ENCODE data around the gene GSN. TPM values are rescaled to one million over a fixed set of nuclear protein-coding genes. Genes with fewer than 3 reads are reported as not detected.

Gene GSN
- total RNA-seq, 1 experiment from 2014 or later = 21.9 TPM

- CTCF ChIA-PET = interaction anchor here (0.6 to 1.8 kb wide), 2 partner anchors 50 to 67 kb away, joined by 3 to 10 read pairs; no protein-coding TSS in a partner anchor
- intact Hi-C loops (cut with micrococcal nuclease) = no loop called here
- peaks cover 41% of the 10 kb centered on the region for H3K36me3 Mint-ChIP-seq (ENCODE audit: insufficient read depth, unreplicated experiment)
- H3K27me3 Mint-ChIP-seq (ENCODE audit: insufficient read depth, unreplicated experiment) = no peaks in the 10 kb centered on the region
- BruUV-seq (replicated peaks) = TSS peak; percentile 37
- POLR2A ChIA-PET = interaction anchor here (0.7 to 2.2 kb wide), 14 partner anchors 11 to 170 kb away, joined by 3 to 8 read pairs (median 5); partner anchors contain the start of gene RAB14
- no peak for TF ChIP-seq CTCF (IDR thresholded peaks at IDR 0.05; ENCODE audit: unreplicated experiment)
- peak within 1 kb of the TSS; percentile 86 for H3K4me3 Mint-ChIP-seq (ENCODE audit: unreplicated experiment)
- peaks cover 48% of the 10 kb centered on the region for H3K4me1 Mint-ChIP-seq (ENCODE audit: insufficient read depth, unreplicated experiment)
- peak; percentile 91 for DNase-seq (ENCODE audit: unreplicated experiment)
- peak within 1 kb of the TSS; percentile 92 for H3K27ac Mint-ChIP-seq (ENCODE audit: low read depth, unreplicated experiment)
- H3K9me3 Mint-ChIP-seq (ENCODE audit: unreplicated experiment) = peaks cover 8% of the 10 kb centered on the region
Measured at GRCh38 chr9:121369595-121370265, 101.8 kb downstream of the GSN start, which contains the start of gene STOM. TSS of gene STOM (minus strand) at chr9:121370250. CDS start at chr9:121370187, 63 bp downstream.

- no peaks in the 10 kb centered on the region for H3K27me3 Mint-ChIP-seq (ENCODE audit: insufficient read depth, unreplicated experiment)
- TF ChIP-seq CTCF (IDR thresholded peaks at IDR 0.05; ENCODE audit: unreplicated experiment) = no peak
- peaks cover 8% of the 10 kb centered on the region for H3K9me3 Mint-ChIP-seq (ENCODE audit: unreplicated experiment)
- no TSS peak for BruUV-seq (replicated peaks)
- no peak overlapping the region for H3K4me3 Mint-ChIP-seq (ENCODE audit: unreplicated experiment)
- H3K4me1 Mint-ChIP-seq (ENCODE audit: insufficient read depth, unreplicated experiment) = peaks cover 45% of the 10 kb centered on the region
- DNase-seq (ENCODE audit: unreplicated experiment) = no peak
- CTCF ChIA-PET = interaction anchor here (0.6 to 8.8 kb wide), 7 partner anchors 22 to 461 kb away, joined by 3 to 133 read pairs (median 3); no protein-coding TSS in a partner anchor
- H3K27ac Mint-ChIP-seq (ENCODE audit: low read depth, unreplicated experiment) = peak overlapping the region; percentile 92
- peaks cover 25% of the 10 kb centered on the region for H3K36me3 Mint-ChIP-seq (ENCODE audit: insufficient read depth, unreplicated experiment)
- POLR2A ChIA-PET = interaction anchor here (0.8 to 8.8 kb wide), 15 partner anchors 8 to 250 kb away, joined by 3 to 96 read pairs (median 22); partner anchors contain the start of gene RAB14
- intact Hi-C loops (cut with micrococcal nuclease) = loop anchor here (2.0 kb wide), 2 partner anchors 29 to 89 kb away; no protein-coding TSS in a partner anchor
Measured at GRCh38 chr9:121371495-121372061, 103.6 kb downstream of the GSN start.

GRCh38 chr9:121372239-121373010 is 104.5 kb downstream of the GSN start:
- no TSS peak for BruUV-seq (replicated peaks)
- peaks cover 16% of the 10 kb centered on the region for H3K36me3 Mint-ChIP-seq (ENCODE audit: insufficient read depth, unreplicated experiment)

More at GRCh38 chr9:121372239-121373010, 104.5 kb downstream of the GSN start:
- ChIA-PET CTCF (interaction anchor here (0.6 to 8.8 kb wide), 16 partner anchors 8 to 918 kb away, joined by 3 to 133 read pairs (median 4); no protein-coding TSS in a partner anchor), POLR2A (interaction anchor here (0.8 to 8.8 kb wide), 29 partner anchors 9 to 251 kb away, joined by 3 to 96 read pairs (median 9); partner anchors contain the start of genes GSN and RAB14)
- DNase-seq (ENCODE audit: unreplicated experiment) = peak; percentile 91
- no peak for TF ChIP-seq CTCF (IDR thresholded peaks at IDR 0.05; ENCODE audit: unreplicated experiment)
- H3K4me1 Mint-ChIP-seq (ENCODE audit: insufficient read depth, unreplicated experiment) = peaks cover 40% of the 10 kb centered on the region
- peak overlapping the region; percentile 92 for H3K27ac Mint-ChIP-seq (ENCODE audit: low read depth, unreplicated experiment)
- peak overlapping the region; percentile 53 for H3K4me3 Mint-ChIP-seq (ENCODE audit: unreplicated experiment)
- intact Hi-C loops (cut with micrococcal nuclease) = loop anchor here (2.0 kb wide), 2 partner anchors 28 to 90 kb away; no protein-coding TSS in a partner anchor
- H3K9me3 Mint-ChIP-seq (ENCODE audit: unreplicated experiment) = peaks cover 8% of the 10 kb centered on the region
- H3K27me3 Mint-ChIP-seq (ENCODE audit: insufficient read depth, unreplicated experiment) = no peaks in the 10 kb centered on the region

Data from MCF 10A (cell line).